ENCODE measurements around the gene C2CD5. TPM values are rescaled to one million over a fixed set of nuclear protein-coding genes. Genes with fewer than 3 reads are reported as not detected.

Gene C2CD5
- total and polyA plus RNA-seq, 2 of the 13 experiments (the other 11 are each of a cell fraction or from before 2014, with no cell fraction given): 12.6 to 14.6 TPM

DNA sequence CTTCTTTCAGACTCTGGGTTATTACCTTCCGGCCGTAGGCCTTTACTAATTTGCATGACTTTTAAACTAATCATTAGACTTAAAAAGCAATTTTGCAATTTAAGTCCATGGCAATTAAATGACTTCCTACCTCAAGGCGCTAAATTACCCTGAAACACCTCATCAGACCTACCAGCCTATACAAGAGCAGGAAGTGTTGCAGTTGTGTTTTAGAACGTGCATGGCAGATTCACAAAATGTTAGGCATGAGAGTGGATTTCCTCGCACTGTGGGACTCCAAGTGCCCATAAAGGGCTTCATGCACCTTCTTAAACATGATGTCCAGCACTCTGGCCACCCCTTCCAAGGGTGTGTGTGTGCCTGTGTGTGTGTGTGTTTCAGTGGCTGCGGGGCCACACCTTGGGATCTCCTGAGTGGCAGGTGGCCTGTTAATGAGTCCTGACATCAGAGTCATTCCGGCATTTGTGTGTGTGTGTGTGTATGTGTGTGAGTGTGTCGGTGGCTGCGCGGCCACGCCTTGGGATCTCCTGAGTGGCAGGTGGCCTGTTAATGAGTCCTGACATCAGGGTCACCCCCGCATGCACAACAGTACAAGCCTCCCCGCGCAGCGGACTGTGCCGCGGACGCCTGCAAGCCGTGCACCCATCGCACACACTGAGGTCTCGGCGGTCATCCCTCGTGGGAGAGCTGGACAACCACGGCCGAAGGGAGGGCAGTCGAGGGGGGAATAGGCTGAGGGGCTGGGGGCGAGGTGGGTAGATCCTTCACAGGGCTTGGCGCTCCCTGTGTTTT is 900 bp downstream of the C2CD5 start (continued):
- TF ChIP-seq TOE1 (CRISPR knock-in tag; IDR thresholded peaks at IDR 0.05) (no peak), MIXL1 (CRISPR knock-in tag; IDR thresholded peaks at IDR 0.05) (0 out of 2 replicates have a peak, but pooled peaks have one; percentile 9), MXI1 (IDR thresholded peaks at IDR 0.05; ENCODE audit: borderline replicate concordance, low read depth, low read length) (no peak), MAFG (CRISPR knock-in tag; IDR thresholded peaks at IDR 0.05) (no peak), ADNP (CRISPR knock-in tag; IDR thresholded peaks at IDR 0.05) (no peak), KAT8 (CRISPR knock-in tag; IDR thresholded peaks at IDR 0.05) (no peak), ATF1 (CRISPR knock-in tag; IDR thresholded peaks at IDR 0.05) (no peak), ZNF225 (CRISPR knock-in tag; IDR thresholded peaks at IDR 0.05) (peak; percentile 52; the same call in 1 of the 2 replicates)

DNA sequence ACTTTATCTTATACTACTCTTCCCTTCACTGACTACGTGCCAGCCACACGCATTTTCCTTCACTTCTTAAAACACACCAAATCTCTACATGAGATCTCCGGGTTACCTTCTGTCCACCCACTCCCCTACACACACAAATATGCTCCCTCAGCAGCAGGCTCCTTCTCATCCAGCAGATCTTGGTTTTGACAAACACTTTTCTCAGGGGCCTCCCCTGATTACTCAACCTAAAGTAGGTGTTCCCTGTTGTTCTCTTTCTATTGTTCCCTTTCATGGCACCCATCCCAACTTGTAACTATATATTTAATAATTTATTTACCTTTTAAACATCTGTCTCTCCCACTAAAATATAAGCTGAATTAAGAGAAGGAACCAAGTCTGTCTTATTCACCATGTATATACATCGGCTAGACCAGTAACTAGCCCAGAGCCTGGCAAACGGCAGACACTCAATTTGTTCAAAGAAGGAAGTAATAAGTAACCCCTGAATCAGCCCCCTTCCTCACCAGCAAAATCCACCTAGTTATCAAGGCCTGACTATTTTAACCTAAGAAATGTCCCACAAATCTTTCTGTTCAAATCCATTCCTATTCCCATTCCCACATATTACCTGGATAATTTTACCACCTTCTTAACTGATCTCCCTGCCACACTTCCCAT is 2.7 kb downstream of the C2CD5 start:
- Histone ChIP-seq H4K20me1 (ENCODE audit: insufficient read depth, low read length) (no peaks in the 10 kb centered on the region), H3K27ac (ENCODE audit: extremely low read length, insufficient read depth, low read length) (no peak overlapping the region), H3K4me2 (ENCODE audit: low read depth, low read length) (no peak overlapping the region), H3K79me2 (ENCODE audit: insufficient read depth, low read length) (no peaks in the 10 kb centered on the region), H3K27me3 (ENCODE audit: control insufficient read depth in 1 of 2, insufficient read depth in 2 of 2, low read length in 2 of 2) (no peaks in the 10 kb centered on the region; a peak in 1 of 5 replicates), H3K9me3 (ENCODE audit: low read length) (no peaks in the 10 kb centered on the region), H2AFZ (ENCODE audit: low read length) (no peak overlapping the region), H3K36me3 (replicated peaks in 1 of 2; ENCODE audit: control insufficient read depth in 1 of 2, insufficient read depth in 2 of 2, low read length in 2 of 2) (no peaks in the 10 kb centered on the region), H3K4me1 (ENCODE audit: insufficient read depth, low read length) (peaks cover 33% of the 10 kb centered on the region), H3K9ac (ENCODE audit: insufficient read depth, low read depth, low read length) (no peak overlapping the region), H3K4me3 (replicated peaks in 1 of 3; ENCODE audit: insufficient read depth in 1 of 3, low read depth in 2 of 3, low read length in 3 of 3) (no peak overlapping the region)
- ATAC-seq: no peak
- 97% methylated on average over 5 of the region's 5 CpGs for WGBS (ENCODE audit: low lambda C conversion rate)
- POLR2A ChIA-PET: no interaction called here
- CTCF ChIA-PET (ENCODE audit: low intra/inter-chr PET ratio, low total read pairs): no interaction called here
- in situ Hi-C loops (cut with HindIII; ENCODE audit: extremely low pct_ligation_motif_present, low pct_unique_long_range_greater_than_20kb): loop anchor here (5.0 kb wide), 1 partner anchor 86 kb away; the partner anchor contains the start of gene ETNK1
- no TSS peak for BruUV-seq (replicated peaks)
- FAIRE-seq: no peak
- no peak for DNase-seq (ENCODE audit: low spot score)
- intact Hi-C loops (cut with micrococcal nuclease; ENCODE audit: unreplicated experiment): no loop called here
- TF ChIP-seq ZNF644 (CRISPR knock-in tag; IDR thresholded peaks at IDR 0.05; ENCODE audit: low read depth): no peak
- no peak for TF ChIP-seq ZNF619 (CRISPR knock-in tag; IDR thresholded peaks at IDR 0.05)
- TF ChIP-seq HOXA3 (CRISPR knock-in tag; IDR thresholded peaks at IDR 0.05): no peak
- no peak for TF ChIP-seq TOE1 (CRISPR knock-in tag; IDR thresholded peaks at IDR 0.05)
- TF ChIP-seq GATA4 (IDR thresholded peaks at IDR 0.05; ENCODE audit: borderline replicate concordance, low read depth): no peak
- TF ChIP-seq ZNF136 (CRISPR knock-in tag; IDR thresholded peaks at IDR 0.05; ENCODE audit: low read depth): no peak
- no peak for TF ChIP-seq ZNF264 (CRISPR knock-in tag; IDR thresholded peaks at IDR 0.05)
- TF ChIP-seq KMT2B (CRISPR knock-in tag; IDR thresholded peaks at IDR 0.05): no peak
- TF ChIP-seq NFE2L2 (IDR thresholded peaks at IDR 0.05; ENCODE audit: low read length): no peak
- TF ChIP-seq KLF11 (CRISPR knock-in tag; IDR thresholded peaks at IDR 0.05): no peak
- TF ChIP-seq DNMT1 (CRISPR knock-in tag; IDR thresholded peaks at IDR 0.05): no peak
- TF ChIP-seq, protein P1, sequence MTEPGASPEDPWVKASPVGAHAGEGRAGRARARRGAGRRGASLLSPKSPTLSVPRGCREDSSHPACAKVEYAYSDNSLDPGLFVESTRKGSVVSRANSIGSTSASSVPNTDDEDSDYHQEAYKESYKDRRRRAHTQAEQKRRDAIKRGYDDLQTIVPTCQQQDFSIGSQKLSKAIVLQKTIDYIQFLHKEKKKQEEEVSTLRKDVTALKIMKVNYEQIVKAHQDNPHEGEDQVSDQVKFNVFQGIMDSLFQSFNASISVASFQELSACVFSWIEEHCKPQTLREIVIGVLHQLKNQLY (CRISPR knock-in tag; IDR thresholded peaks at IDR 0.05): no peak
- TF ChIP-seq ZNF629 (CRISPR knock-in tag; conservative IDR thresholded peaks at IDR 0.05): no peak
- no peak for TF ChIP-seq RFX5 (IDR thresholded peaks at IDR 0.05; ENCODE audit: low read depth, low read length)
- TF ChIP-seq, protein P2, sequence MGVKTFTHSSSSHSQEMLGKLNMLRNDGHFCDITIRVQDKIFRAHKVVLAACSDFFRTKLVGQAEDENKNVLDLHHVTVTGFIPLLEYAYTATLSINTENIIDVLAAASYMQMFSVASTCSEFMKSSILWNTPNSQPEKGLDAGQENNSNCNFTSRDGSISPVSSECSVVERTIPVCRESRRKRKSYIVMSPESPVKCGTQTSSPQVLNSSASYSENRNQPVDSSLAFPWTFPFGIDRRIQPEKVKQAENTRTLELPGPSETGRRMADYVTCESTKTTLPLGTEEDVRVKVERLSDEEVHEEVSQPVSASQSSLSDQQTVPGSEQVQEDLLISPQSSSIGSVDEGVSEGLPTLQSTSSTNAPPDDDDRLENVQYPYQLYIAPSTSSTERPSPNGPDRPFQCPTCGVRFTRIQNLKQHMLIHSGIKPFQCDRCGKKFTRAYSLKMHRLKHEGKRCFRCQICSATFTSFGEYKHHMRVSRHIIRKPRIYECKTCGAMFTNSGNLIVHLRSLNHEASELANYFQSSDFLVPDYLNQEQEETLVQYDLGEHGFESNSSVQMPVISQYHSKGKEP (CRISPR knock-in tag; IDR thresholded peaks at IDR 0.05): no peak
